H1 (cell line): ENCODE measurements around the gene ZDHHC19. TPM values are rescaled to one million over a fixed set of nuclear protein-coding genes. Genes with fewer than 3 reads are reported as not detected.
A peak's percentile ranks its signal among the peaks of the same experiment; 100 is the strongest.

Source experiments
- CTCF ChIA-PET: fragments of 300-600 bp; sonication (Branson Sonifier 250); formaldehyde crosslinking; loops from one replicate; lab custom pipeline; 2021; ENCODE audit not compliant: partially characterized antibody; lab: Charles Lee
- POLR2A ChIA-PET: fragments of 300-600 bp; sonication (Branson Sonifier 250); formaldehyde crosslinking; loops from one replicate; lab custom pipeline; 2021; ENCODE audit warnings: inconsistent platforms; ENCODE audit not compliant: partially characterized antibody; lab: Charles Lee
- DNase-seq, 2 experiments: peaks; one replicate each; pipeline versions ENCODE4 v3.0.0 to v3.0.0-alpha.2; 2010 to 2022; ENCODE audit warnings: low spot score in 2 of 2, low read depth in 1 of 2, mixed read lengths in 1 of 2
- FAIRE-seq: peaks from 2 replicates; lab custom pipeline; 2011; peaks lifted over from hg19 to GRCh38; lab: Jason Lieb, UNC
- H2AFZ ChIP-seq: 2 replicates; pipeline ENCODE4 v1.8.1; 2012; ENCODE audit warnings: low read length, inconsistent platforms
- H2AK5ac ChIP-seq: 2 replicates; pipeline ENCODE4 v1.6.1; 2013; ENCODE audit warnings: low read depth, low read length
- H2BK120ac ChIP-seq: replicated peaks from 2 replicates; pipeline ENCODE3; 2013; ENCODE audit warnings: low read depth, low read length, inconsistent platforms
- H2BK12ac ChIP-seq: 2 replicates; pipeline ENCODE4 v1.6.1; 2013; ENCODE audit warnings: low read depth, low read length
- H2BK15ac ChIP-seq: 2 replicates; pipeline ENCODE4 v1.6.1; 2013; ENCODE audit warnings: low read length
- H2BK20ac ChIP-seq: 2 replicates; pipeline ENCODE4 v1.6.1; 2013; ENCODE audit warnings: low read length
- H2BK5ac ChIP-seq: 2 replicates; pipeline ENCODE4 v1.6.1; 2013; ENCODE audit warnings: low read depth, low read length
- H3K14ac ChIP-seq: 2 replicates; pipeline ENCODE4 v1.6.1; 2013; ENCODE audit warnings: inconsistent platforms; ENCODE audit not compliant: insufficient read length
- H3K18ac ChIP-seq: 2 replicates; pipeline ENCODE4 v1.6.1; 2013; ENCODE audit warnings: low read length; ENCODE audit errors: extremely low read depth
- H3K23ac ChIP-seq: 2 replicates; pipeline ENCODE4 v1.6.1; 2013; ENCODE audit warnings: inconsistent platforms; ENCODE audit not compliant: insufficient read length
- H3K23me2 ChIP-seq: 2 replicates; pipeline ENCODE4 v1.6.1; 2013; ENCODE audit warnings: low read depth, low read length
- H3K27ac ChIP-seq: 2 replicates; pipeline ENCODE4 v1.6.1; 2011; ENCODE audit warnings: low read depth, low read length, inconsistent platforms
- H3K27me3 ChIP-seq, 4 experiments: replicated peaks in 1 of 4; 1 replicate in 1 of 4; 2 replicates in 3 of 4; pipeline versions ENCODE4 v1.6.1 to v1.8.1; 2011 to 2013; ENCODE audit warnings: low read length in 3 of 4, mild to moderate bottlenecking in 3 of 4, inconsistent platforms in 2 of 4, mixed read lengths in 2 of 4, moderate library complexity in 1 of 4; ENCODE audit not compliant: control insufficient read depth in 3 of 4, insufficient read depth in 3 of 4; ENCODE audit errors: extremely low read depth in 1 of 4
- H3K36me3 ChIP-seq, 4 experiments: 2 replicates each; pipeline versions ENCODE4 v1.6.1 to v1.8.1; 2011 to 2013; ENCODE audit warnings: mild to moderate bottlenecking in 4 of 4, low read length in 3 of 4, moderate library complexity in 2 of 4, control low read depth in 1 of 4, inconsistent platforms in 1 of 4; ENCODE audit not compliant: insufficient read depth in 4 of 4, control insufficient read depth in 2 of 4
- H3K4ac ChIP-seq: replicated peaks from 2 replicates; pipeline ENCODE3; 2013; ENCODE audit warnings: low read length, low read depth, mixed read lengths, inconsistent platforms; ENCODE audit not compliant: insufficient read length
- H3K4me1 ChIP-seq, 4 experiments: replicated peaks in 1 of 4; 1 replicate in 1 of 4; 2 replicates in 3 of 4; pipeline versions ENCODE4 v1.6.1 to v1.8.1; 2011 to 2013; ENCODE audit warnings: low read length in 3 of 4, inconsistent platforms in 2 of 4, mixed read lengths in 1 of 4; ENCODE audit not compliant: insufficient read depth in 4 of 4, control insufficient read depth in 3 of 4
- H3K4me2 ChIP-seq, 2 experiments: 2 replicates each; pipeline versions ENCODE4 v1.6.1 to v1.8.1; 2011 to 2013; ENCODE audit warnings: low read depth in 2 of 2, low read length in 2 of 2, control low read depth in 1 of 2, inconsistent platforms in 1 of 2, mild to moderate bottlenecking in 1 of 2; ENCODE audit not compliant: insufficient read depth in 1 of 2
- H3K4me3 ChIP-seq, 4 experiments: fragments of 200-600, 300-600 bp in 1 of 4; sonication (generic), shearing (Covaris generic), sonication (Bioruptor Twin) in 1 of 4; 2 replicates each; pipeline versions ENCODE4 v1.5.1 to v1.8.1; 2011 to 2016; ENCODE audit warnings: low read length in 4 of 4, low read depth in 3 of 4, control low read depth in 2 of 4, inconsistent platforms in 2 of 4, mild to moderate bottlenecking in 2 of 4, mixed read lengths in 1 of 4, moderate library complexity in 1 of 4; ENCODE audit not compliant: insufficient read depth in 2 of 4; ENCODE audit errors: extremely low read depth in 1 of 4
- H3K56ac ChIP-seq: replicated peaks from 2 replicates; pipeline ENCODE3; 2013; ENCODE audit warnings: low read depth, mild to moderate bottlenecking, mixed read lengths, low read length, inconsistent platforms; ENCODE audit not compliant: insufficient read length
- H3K79me1 ChIP-seq: 2 replicates; pipeline ENCODE4 v1.6.1; 2013; ENCODE audit warnings: low read depth, low read length, control low read depth
- H3K79me2 ChIP-seq, 2 experiments: 2 replicates each; pipeline versions ENCODE4 v1.6.1 to v1.8.1; 2012 to 2013; ENCODE audit warnings: low read length in 2 of 2, mild to moderate bottlenecking in 2 of 2, inconsistent platforms in 1 of 2; ENCODE audit not compliant: insufficient read depth in 2 of 2, control insufficient read depth in 1 of 2
- H3K9ac ChIP-seq, 4 experiments: replicated peaks in 1 of 4; 1 replicate in 1 of 4; 2 replicates in 3 of 4; pipeline versions ENCODE4 v1.6.1 to v1.8.1; 2011 to 2013; ENCODE audit warnings: low read depth in 3 of 4, low read length in 3 of 4, control low read depth in 2 of 4, mild to moderate bottlenecking in 2 of 4, moderate library complexity in 2 of 4, inconsistent platforms in 1 of 4; ENCODE audit errors: extremely low read depth in 1 of 4
- H3K9me3 ChIP-seq, 2 experiments: 2 replicates each; pipeline versions ENCODE4 v1.6.1 to v1.8.1; 2012 to 2013; ENCODE audit warnings: mild to moderate bottlenecking in 2 of 2, moderate library complexity in 2 of 2, control low read depth in 1 of 2, inconsistent platforms in 1 of 2, low read depth in 1 of 2, low read length in 1 of 2, mixed read lengths in 1 of 2; ENCODE audit not compliant: insufficient read depth in 2 of 2
- H4K20me1 ChIP-seq, 2 experiments: replicated peaks in 1 of 2; 2 replicates each; pipeline versions ENCODE3 to v1.8.1; 2011 to 2013; ENCODE audit warnings: inconsistent platforms in 2 of 2, low read length in 2 of 2, mild to moderate bottlenecking in 1 of 2; ENCODE audit not compliant: insufficient read depth in 2 of 2, control insufficient read depth in 1 of 2
- H4K5ac ChIP-seq: 2 replicates; pipeline ENCODE4 v1.6.1; 2013; ENCODE audit warnings: low read length, low read depth, mixed read lengths, inconsistent platforms; ENCODE audit not compliant: insufficient read length
- H4K8ac ChIP-seq: 2 replicates; pipeline ENCODE4 v1.8.0; 2013; ENCODE audit warnings: mild to moderate bottlenecking, moderate library complexity, low read length, inconsistent platforms; ENCODE audit not compliant: insufficient read depth; ENCODE audit errors: extremely low read depth
- H4K91ac ChIP-seq: replicated peaks from 2 replicates; pipeline ENCODE3; 2013; ENCODE audit warnings: low read length, mixed read lengths, inconsistent platforms; ENCODE audit not compliant: insufficient read length
- BRCA1 ChIP-seq: IDR thresholded peaks from 2 replicates; pipeline ENCODE4 v1.6.1; 2012; ENCODE audit warnings: low read depth, low read length, improper control_type of control experiment
- CBX5 ChIP-seq: fragments of 300-800, 300-1000 bp; sonication (generic); IDR thresholded peaks from 2 replicates; pipeline ENCODE4 v1.7.1; 2016; ENCODE audit warnings: antibody characterized with exemption, low read length, low read depth
- CEBPB ChIP-seq: IDR thresholded peaks from 2 replicates; pipeline ENCODE4 v1.6.1; 2012; ENCODE audit warnings: low read depth, low read length
- CHD2 ChIP-seq: IDR thresholded peaks from 2 replicates; pipeline ENCODE4 v1.6.1; 2012; ENCODE audit warnings: low read length, improper control_type of control experiment
- EGR1 ChIP-seq: IDR thresholded peaks from 2 replicates; pipeline ENCODE4 v1.6.1; 2011; ENCODE audit warnings: low read depth, low read length, borderline replicate concordance
- JUND ChIP-seq: IDR thresholded peaks from 2 replicates; pipeline ENCODE4 v1.6.1; 2011; ENCODE audit warnings: mild to moderate bottlenecking, improper control_type of control experiment, low read length
- NANOG ChIP-seq: IDR thresholded peaks from 2 replicates; pipeline ENCODE4 v1.6.1; 2011; ENCODE audit warnings: low read length, low read depth, mild to moderate bottlenecking, inconsistent platforms; ENCODE audit not compliant: insufficient read depth, poor library complexity, severe bottlenecking
- POU5F1 ChIP-seq: IDR thresholded peaks from 2 replicates; pipeline ENCODE4 v1.6.1; 2011; ENCODE audit warnings: low read depth, mild to moderate bottlenecking, low read length, moderate library complexity
- RBBP5 ChIP-seq: IDR thresholded peaks from 2 replicates; pipeline ENCODE4 v1.7.1; 2012; ENCODE audit warnings: low read depth, mild to moderate bottlenecking, inconsistent platforms, low read length, moderate library complexity, borderline replicate concordance
- SIRT6 ChIP-seq: IDR thresholded peaks from one replicate; pipeline ENCODE4 v1.7.1; 2012; ENCODE audit warnings: low read length, inconsistent platforms
- SP1 ChIP-seq: IDR thresholded peaks from 2 replicates; pipeline ENCODE4 v1.6.1; 2011; ENCODE audit warnings: low read depth, low read length
- SRF ChIP-seq: IDR thresholded peaks from 2 replicates; pipeline ENCODE4 v1.6.1; 2011; ENCODE audit warnings: mild to moderate bottlenecking, low read depth, low read length, moderate library complexity
- YY1 ChIP-seq: IDR thresholded peaks from 2 replicates; pipeline ENCODE4 v1.6.1; 2011; ENCODE audit warnings: low read depth, mild to moderate bottlenecking, low read length
- ZNF274 ChIP-seq: IDR thresholded peaks from 2 replicates; pipeline ENCODE4 v1.7.0; 2012; ENCODE audit warnings: low read length, borderline replicate concordance; ENCODE audit errors: extremely low read depth
- WGBS, 2 experiments: shearing (Covaris generic) in 1 of 2; methylation state at CpG; one replicate each; pipeline versions ENCODE4 v1.1.6 to v1.1.7; 2013 to 2015; ENCODE audit warnings: low lambda C conversion rate in 2 of 2, mixed read lengths in 2 of 2, inconsistent platforms in 1 of 2, low coverage in 1 of 2, missing lambda C conversion rate in 1 of 2; ENCODE audit not compliant: insufficient replicate concordance in 2 of 2, insufficient coverage in 1 of 2, insufficient read length in 1 of 2; ENCODE audit errors: extremely low coverage in 1 of 2, missing lambda C conversion rate in 1 of 2; 5-methylcytosine and 5-hydroxymethylcytosine counted together
- polyA plus RNA-seq, 7 experiments: library from polyadenylated mRNA; depleted of rRNA in 3 of 7; stranded (reverse) in 5 of 7; unstranded in 2 of 7; fragments of >200 nt in 5 of 7; fragments of 200-250 nt in 2 of 7; gene quantifications; 1 replicate in 5 of 7; 2 replicates in 1 of 7; 4 replicates in 1 of 7; pipeline versions ENCODE4 v1.2.1 to v1.2.3, GENCODE V29; 2011 to 2013; ENCODE audit warnings: missing spikeins in 2 of 7, mixed read lengths in 2 of 7
- total RNA-seq: library from RNA; stranded (reverse); fragmentation: NEBNext Ultra II Directional; extraction: Animal tissue kit (Norgen Biotek cat#: 25700); gene quantifications from 2 replicates; pipeline ENCODE4 v1.2.1, GENCODE V29; 2021
- TF ChIP-seq, protein P1 (sequence below): IDR thresholded peaks from 2 replicates; pipeline ENCODE4 v1.6.1; 2011; ENCODE audit warnings: low read length, improper control_type of control experiment

The ZDHHC19 gene
- total and polyA plus RNA-seq, 2 of the 8 experiments (the other 6 are each of a cell fraction or from before 2014, with no cell fraction given) = 2.5 to 4.1 TPM

DNA sequence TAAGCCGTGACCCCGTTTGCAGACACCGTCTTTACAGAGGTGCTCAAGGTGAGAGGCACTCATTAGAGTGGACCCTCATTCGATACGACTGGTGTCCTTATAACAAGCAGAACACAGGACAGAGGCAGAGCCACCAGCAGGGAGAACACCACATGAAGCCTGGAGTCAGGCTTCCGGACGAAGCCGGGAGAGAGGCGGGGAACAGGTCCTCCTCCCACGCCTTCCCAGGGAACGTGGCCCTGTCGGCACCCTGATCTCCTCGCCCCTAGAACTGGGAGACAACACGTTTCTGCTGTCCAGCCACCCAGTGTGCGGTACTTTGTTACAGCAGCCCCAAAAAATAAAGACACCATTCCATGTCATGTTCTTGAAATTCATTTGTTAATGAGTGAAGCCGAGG, 33.6 kb downstream of the ZDHHC19 start:
- H3K23me2 ChIP-seq = no peaks in the 10 kb centered on the region
- no peaks in the 10 kb centered on the region for H3K9me3 ChIP-seq
- DNase-seq = no peak
- no peak overlapping the region for H3K4ac ChIP-seq
- no peak overlapping the region for H3K4me3 ChIP-seq
- no peak overlapping the region for H2AFZ ChIP-seq
- ChIA-PET POLR2A (no interaction called here), CTCF (no interaction called here)
- no peaks in the 10 kb centered on the region for H3K27me3 ChIP-seq
- FAIRE-seq = no peak
- H3K23ac ChIP-seq = no peak overlapping the region
- H3K4me2 ChIP-seq = no peak overlapping the region
- no peak overlapping the region for H4K5ac ChIP-seq
- H3K79me2 ChIP-seq = no peaks in the 10 kb centered on the region
- H4K8ac ChIP-seq = no peak overlapping the region; the same call in 1 of the 2 replicates
- no peak overlapping the region for H2BK5ac ChIP-seq
- no peak overlapping the region for H3K14ac ChIP-seq
- WGBS, 2 experiments = 87% methylated on average over 16 of the region's 16 CpGs; no CpG with 5 or more reads in 1 of the 2 experiments
- no peak overlapping the region for H2BK15ac ChIP-seq
- no peaks in the 10 kb centered on the region for H4K20me1 ChIP-seq
- no peak for TF ChIP-seq RBBP5
- no peak for TF ChIP-seq CBX5
- no peak for TF ChIP-seq EGR1
- no peak for TF ChIP-seq NANOG
- no peak for TF ChIP-seq YY1
- TF ChIP-seq JUND = no peak
- TF ChIP-seq SRF = no peak
- TF ChIP-seq SIRT6 = no peak
- no peak for TF ChIP-seq BRCA1
- TF ChIP-seq ZNF274 = no peak
- TF ChIP-seq CEBPB = no peak
- TF ChIP-seq, protein P1, sequence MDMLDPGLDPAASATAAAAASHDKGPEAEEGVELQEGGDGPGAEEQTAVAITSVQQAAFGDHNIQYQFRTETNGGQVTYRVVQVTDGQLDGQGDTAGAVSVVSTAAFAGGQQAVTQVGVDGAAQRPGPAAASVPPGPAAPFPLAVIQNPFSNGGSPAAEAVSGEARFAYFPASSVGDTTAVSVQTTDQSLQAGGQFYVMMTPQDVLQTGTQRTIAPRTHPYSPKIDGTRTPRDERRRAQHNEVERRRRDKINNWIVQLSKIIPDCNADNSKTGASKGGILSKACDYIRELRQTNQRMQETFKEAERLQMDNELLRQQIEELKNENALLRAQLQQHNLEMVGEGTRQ = no peak
- TF ChIP-seq POU5F1 = no peak
- TF ChIP-seq SP1 = no peak
- no peak for TF ChIP-seq CHD2
- H3K56ac ChIP-seq = no peak overlapping the region
- peaks cover 4 to 15% (median 11%) of the 10 kb centered on the region in 4 experiments; a peak in 6 of 7 replicates for H3K4me1 ChIP-seq
- no peak overlapping the region for H3K9ac ChIP-seq
- no peak overlapping the region for H3K27ac ChIP-seq
- 0 out of 2 replicates have a peak overlapping the region, but pooled peaks have one; percentile 5 for H2AK5ac ChIP-seq
- no peak overlapping the region for H2BK12ac ChIP-seq
- no peak overlapping the region for H3K18ac ChIP-seq
- peak overlapping the region; percentile 80 for H4K91ac ChIP-seq
- H3K36me3 ChIP-seq = no peaks in the 10 kb centered on the region
- H3K79me1 ChIP-seq = no peaks in the 10 kb centered on the region
- H2BK20ac ChIP-seq = no peak overlapping the region
- H2BK120ac ChIP-seq = no peak overlapping the region
